ENCODE measurements around the gene PLG. TPM values are rescaled to one million over a fixed set of nuclear protein-coding genes. Genes with fewer than 3 reads are reported as not detected.
"Not testable (repeated sequence)": the region's sequence is repeated elsewhere in the genome, so short reads cannot be mapped to it uniquely, and the experiment has no call there.

The PLG gene
- polyA plus RNA-seq, 2 of the 4 experiments (the other 2 are of a cell fraction), result not detected

DNA sequence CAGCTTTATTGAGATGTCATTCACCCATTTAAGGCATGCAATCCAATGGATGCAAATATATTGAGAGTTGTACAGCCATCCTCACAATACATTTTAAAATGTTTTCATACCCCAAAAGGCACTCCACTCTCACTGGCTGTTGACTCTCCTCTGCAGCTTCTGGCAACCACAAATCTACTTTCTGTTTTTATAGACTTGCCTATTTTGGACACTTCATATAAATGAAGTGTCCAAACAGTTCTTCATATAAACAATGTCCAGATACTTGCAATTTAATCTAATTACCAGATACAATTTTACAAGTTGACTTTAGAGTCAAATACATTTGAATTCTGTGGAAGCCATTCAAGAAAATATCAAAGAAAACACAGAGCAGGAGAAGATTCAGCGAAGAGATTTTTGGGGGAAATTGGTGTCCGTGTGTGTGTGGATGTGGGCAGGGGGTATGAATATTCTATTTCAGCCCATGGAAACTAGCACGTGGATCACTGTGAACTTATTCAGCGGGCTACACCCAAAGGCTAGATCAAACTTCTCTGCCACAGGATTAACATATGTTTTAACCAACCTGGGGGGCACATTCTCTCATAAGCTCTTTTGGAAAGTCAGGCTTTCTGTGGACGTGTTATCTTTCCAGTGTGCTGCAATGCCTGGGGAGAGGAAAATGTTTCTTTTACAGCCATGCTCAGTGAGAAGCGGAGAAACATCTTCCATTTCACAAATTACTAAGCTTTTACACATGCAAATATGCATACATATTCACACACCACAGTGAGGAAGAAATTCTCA is 73.9 kb downstream of the PLG start:
- WGBS (ENCODE audit: missing lambda C conversion rate), result 39% methylated on average over 6 of the region's 6 CpGs
- no peak for ATAC-seq
- Histone ChIP-seq H3K4me1 (no peaks in the 10 kb centered on the region), H3K27ac (no peak overlapping the region), H3K4me3 (no peak overlapping the region), H3K9me3 (no peaks in the 10 kb centered on the region), H3K4me2 (no peak overlapping the region)
- DNase-seq (ENCODE audit: low read depth in 1 of 2, low spot score in 1 of 2), result no peak
- POLR2A ChIA-PET, result no interaction called here
- no peak for FAIRE-seq
- TF ChIP-seq CHD4 (IDR thresholded peaks at IDR 0.05; ENCODE audit: borderline replicate concordance), result no peak
- TF ChIP-seq, protein P1, sequence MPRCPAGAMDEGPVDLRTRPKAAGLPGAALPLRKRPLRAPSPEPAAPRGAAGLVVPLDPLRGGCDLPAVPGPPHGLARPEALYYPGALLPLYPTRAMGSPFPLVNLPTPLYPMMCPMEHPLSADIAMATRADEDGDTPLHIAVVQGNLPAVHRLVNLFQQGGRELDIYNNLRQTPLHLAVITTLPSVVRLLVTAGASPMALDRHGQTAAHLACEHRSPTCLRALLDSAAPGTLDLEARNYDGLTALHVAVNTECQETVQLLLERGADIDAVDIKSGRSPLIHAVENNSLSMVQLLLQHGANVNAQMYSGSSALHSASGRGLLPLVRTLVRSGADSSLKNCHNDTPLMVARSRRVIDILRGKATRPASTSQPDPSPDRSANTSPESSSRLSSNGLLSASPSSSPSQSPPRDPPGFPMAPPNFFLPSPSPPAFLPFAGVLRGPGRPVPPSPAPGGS (IDR thresholded peaks at IDR 0.05), result no peak
- TF ChIP-seq MAZ (IDR thresholded peaks at IDR 0.05; ENCODE audit: borderline replicate concordance, low read depth, low read length), result no peak
- no peak for TF ChIP-seq EHF (CRISPR knock-in tag; IDR thresholded peaks at IDR 0.05)
- TF ChIP-seq NPAS2 (CRISPR knock-in tag; IDR thresholded peaks at IDR 0.05; ENCODE audit: borderline replicate concordance), result no peak
- no peak for TF ChIP-seq TP53 (CRISPR knock-in tag; IDR thresholded peaks at IDR 0.05)
- CTCF ChIA-PET, result interaction anchor here (0.6 to 0.9 kb wide), 2 partner anchors 43 to 600 kb away, joined by 3 read pairs; no protein-coding TSS in a partner anchor

DNA sequence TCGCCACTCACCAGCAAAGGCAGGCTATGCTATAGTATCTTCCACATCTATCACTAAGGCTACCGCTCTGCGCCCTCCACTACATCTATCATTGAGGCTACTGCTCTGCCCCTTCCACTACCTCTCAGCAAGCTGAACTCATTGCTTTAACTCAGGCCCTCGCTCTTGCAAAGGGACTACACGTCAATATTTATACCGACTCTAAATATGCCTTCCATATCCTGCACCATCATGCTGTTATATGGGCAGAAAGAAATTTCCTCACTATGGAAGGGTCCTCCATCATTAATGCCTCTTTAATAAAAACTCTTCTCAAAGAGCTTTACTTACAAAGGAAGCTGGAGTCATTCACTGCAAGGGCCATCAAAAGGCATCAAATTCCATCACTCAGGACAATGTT is 77.1 kb downstream of the PLG start:
- FAIRE-seq; DNase-seq (ENCODE audit: low read depth in 1 of 2, low spot score in 1 of 2); H3K27ac ChIP-seq; POLR2A ChIA-PET; H3K4me2 ChIP-seq; ATAC-seq; H3K4me3 ChIP-seq; H3K4me1 ChIP-seq; CTCF ChIA-PET; H3K9me3 ChIP-seq: not testable (repeated sequence)
- WGBS (ENCODE audit: missing lambda C conversion rate), result 86% methylated on average over 6 of the region's 6 CpGs

DNA sequence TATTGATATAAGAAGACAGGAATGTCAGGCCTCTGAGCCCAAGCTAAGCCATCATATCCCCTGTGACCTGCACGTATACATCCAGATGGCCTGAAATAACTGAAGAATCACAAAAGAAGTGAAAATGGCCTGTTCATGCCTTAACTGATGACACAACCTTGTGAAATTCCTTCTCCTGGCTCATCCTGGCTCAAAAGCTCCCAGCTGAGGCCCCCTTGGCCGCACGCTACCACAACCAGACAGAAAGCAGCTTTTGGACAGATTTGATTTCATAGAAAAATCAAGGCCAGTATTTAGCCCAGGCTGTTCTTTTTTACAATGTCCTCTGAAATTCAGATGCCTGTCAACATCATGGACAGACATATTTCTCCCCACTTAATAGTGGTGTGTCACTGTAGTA is 78.6 kb downstream of the PLG start:
- FAIRE-seq; H3K4me2 ChIP-seq; H3K9me3 ChIP-seq; H3K4me1 ChIP-seq; DNase-seq (ENCODE audit: low read depth in 1 of 2, low spot score in 1 of 2); ATAC-seq; CTCF ChIA-PET; H3K4me3 ChIP-seq; H3K27ac ChIP-seq; POLR2A ChIA-PET: not testable (repeated sequence)
- WGBS (ENCODE audit: missing lambda C conversion rate), result 69% methylated on average over 3 of the region's 3 CpGs

DNA sequence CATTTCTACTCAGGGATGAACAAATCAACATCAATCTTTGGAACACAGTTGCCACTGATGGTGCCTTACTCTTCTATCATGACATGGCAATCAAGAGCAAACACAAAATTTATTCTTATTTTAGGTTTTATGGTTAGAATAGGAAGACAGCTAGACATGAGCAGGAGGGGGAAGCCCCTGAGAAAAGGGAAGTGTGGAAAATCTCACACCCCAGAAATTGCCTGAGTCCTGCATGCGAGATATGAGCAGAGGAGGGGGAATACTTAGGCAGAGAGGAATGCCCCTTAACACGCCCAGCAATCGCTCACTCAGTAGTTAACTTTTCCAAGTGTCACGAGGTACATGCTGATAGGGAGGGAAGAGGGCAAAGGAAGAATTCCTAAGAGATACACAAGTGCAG is 79.3 kb downstream of the PLG start:
- no peak overlapping the region for H3K4me3 ChIP-seq
- POLR2A ChIA-PET, result no interaction called here
- H3K9me3 ChIP-seq, result no peaks in the 10 kb centered on the region
- DNase-seq (ENCODE audit: low read depth in 1 of 2, low spot score in 1 of 2) (no peak), FAIRE-seq (no peak), ATAC-seq (no peak)
- no peak overlapping the region for H3K4me2 ChIP-seq
- no peaks in the 10 kb centered on the region for H3K4me1 ChIP-seq
- CTCF ChIA-PET, result interaction anchor here (1.0 kb wide), 1 partner anchor 15 kb away, joined by 3 read pairs; no protein-coding TSS in a partner anchor
- TF ChIP-seq ZC3H11A (IDR thresholded peaks at IDR 0.05) (no peak), POLR2AphosphoS2 (conservative IDR thresholded peaks at IDR 0.05; ENCODE audit: low read length) (no peak), KDM1A (IDR thresholded peaks at IDR 0.05; ENCODE audit: low read depth) (no peak), NFE2L2 (conservative IDR thresholded peaks at IDR 0.05; ENCODE audit: low read length) (no peak), HOXA7 (CRISPR knock-in tag; IDR thresholded peaks at IDR 0.05) (no peak), MYC (IDR thresholded peaks at IDR 0.05; ENCODE audit: borderline replicate concordance, low read length) (no peak), ZFP36 (IDR thresholded peaks at IDR 0.05; ENCODE audit: borderline replicate concordance, partially characterized antibody) (no peak), TP53 (CRISPR knock-in tag; IDR thresholded peaks at IDR 0.05) (no peak), POLR2A (IDR thresholded peaks at IDR 0.05; ENCODE audit: low read length) (no peak)
- TF ChIP-seq, protein P2, sequence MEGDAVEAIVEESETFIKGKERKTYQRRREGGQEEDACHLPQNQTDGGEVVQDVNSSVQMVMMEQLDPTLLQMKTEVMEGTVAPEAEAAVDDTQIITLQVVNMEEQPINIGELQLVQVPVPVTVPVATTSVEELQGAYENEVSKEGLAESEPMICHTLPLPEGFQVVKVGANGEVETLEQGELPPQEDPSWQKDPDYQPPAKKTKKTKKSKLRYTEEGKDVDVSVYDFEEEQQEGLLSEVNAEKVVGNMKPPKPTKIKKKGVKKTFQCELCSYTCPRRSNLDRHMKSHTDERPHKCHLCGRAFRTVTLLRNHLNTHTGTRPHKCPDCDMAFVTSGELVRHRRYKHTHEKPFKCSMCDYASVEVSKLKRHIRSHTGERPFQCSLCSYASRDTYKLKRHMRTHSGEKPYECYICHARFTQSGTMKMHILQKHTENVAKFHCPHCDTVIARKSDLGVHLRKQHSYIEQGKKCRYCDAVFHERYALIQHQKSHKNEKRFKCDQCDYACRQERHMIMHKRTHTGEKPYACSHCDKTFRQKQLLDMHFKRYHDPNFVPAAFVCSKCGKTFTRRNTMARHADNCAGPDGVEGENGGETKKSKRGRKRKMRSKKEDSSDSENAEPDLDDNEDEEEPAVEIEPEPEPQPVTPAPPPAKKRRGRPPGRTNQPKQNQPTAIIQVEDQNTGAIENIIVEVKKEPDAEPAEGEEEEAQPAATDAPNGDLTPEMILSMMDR (IDR thresholded peaks at IDR 0.05), result no peak
- H3K27ac ChIP-seq, result no peak overlapping the region
- WGBS (ENCODE audit: missing lambda C conversion rate), result 41% methylated on average over 4 of the region's 4 CpGs

Measured in A549 (cell line).